CD14-positive monocyte (primary cell): ENCODE data around the gene SUSD1. TPM values are rescaled to one million over a fixed set of nuclear protein-coding genes. Genes with fewer than 3 reads are reported as not detected.

Experiments
- DNase-seq, 3 donors: peaks; one replicate each; pipeline ENCODE4 v3.0.0-alpha.2; 2011 to 2022
- H2AFZ ChIP-seq: 2 replicates; pipeline ENCODE4 v1.6.0; 2012; ENCODE audit warnings: mild to moderate bottlenecking, low read depth, low read length, inconsistent platforms; ENCODE audit not compliant: insufficient read depth, poor library complexity, severe bottlenecking
- H3K27ac ChIP-seq, 2 donors: 1 replicate in 1 of 2; 2 replicates in 1 of 2; pipeline ENCODE4 v1.5.1; 2012 to 2013; ENCODE audit warnings: low read length in 2 of 2, control low read depth in 1 of 2, inconsistent platforms in 1 of 2, low read depth in 1 of 2, mild to moderate bottlenecking in 1 of 2
- H3K27me3 ChIP-seq, 2 donors: one replicate each; pipeline versions ENCODE4 v1.6.0 to v1.6.1; 2011 to 2013; ENCODE audit warnings: low read length in 2 of 2; ENCODE audit not compliant: control insufficient read depth in 2 of 2, insufficient read depth in 2 of 2
- H3K36me3 ChIP-seq, 2 donors: replicated peaks in 1 of 2; 1 replicate in 1 of 2; 2 replicates in 1 of 2; pipeline versions ENCODE4 v1.5.1 to v1.6.1; 2012 to 2013; ENCODE audit warnings: low read length in 2 of 2, control low read depth in 1 of 2, inconsistent platforms in 1 of 2, mild to moderate bottlenecking in 1 of 2; ENCODE audit not compliant: insufficient read depth in 2 of 2, control insufficient read depth in 1 of 2
- H3K4me1 ChIP-seq, 2 donors: 1 replicate in 1 of 2; 2 replicates in 1 of 2; pipeline versions ENCODE4 v1.5.1 to v1.6.1; 2012 to 2013; ENCODE audit warnings: low read length in 2 of 2, control low read depth in 1 of 2, inconsistent platforms in 1 of 2, mild to moderate bottlenecking in 1 of 2, moderate library complexity in 1 of 2; ENCODE audit not compliant: insufficient read depth in 2 of 2, control insufficient read depth in 1 of 2
- H3K4me2 ChIP-seq: replicated peaks from 2 replicates; pipeline ENCODE3; 2012; ENCODE audit warnings: low read length, moderate library complexity, mild to moderate bottlenecking; ENCODE audit not compliant: poor library complexity, severe bottlenecking; ENCODE audit errors: extremely low read depth
- H3K4me3 ChIP-seq, 3 experiments: fragments of 200-600 bp in 1 of 3; sonication (generic) in 1 of 3; replicated peaks in 1 of 3; 1 replicate in 2 of 3; 2 replicates in 1 of 3; pipeline ENCODE4 v1.5.1; 2011 to 2013; ENCODE audit warnings: low read length in 3 of 3, mild to moderate bottlenecking in 3 of 3, control low read depth in 2 of 3, low read depth in 2 of 3, inconsistent platforms in 1 of 3, moderate library complexity in 1 of 3
- H3K79me2 ChIP-seq: 2 replicates; pipeline ENCODE4 v1.6.0; 2012; ENCODE audit warnings: mild to moderate bottlenecking, control low read depth, inconsistent platforms, low read length, moderate library complexity; ENCODE audit not compliant: insufficient read depth
- H3K9ac ChIP-seq: 2 replicates; pipeline ENCODE4 v1.6.0; 2017; ENCODE audit warnings: low read length, mild to moderate bottlenecking; ENCODE audit not compliant: insufficient read depth, poor library complexity, severe bottlenecking
- H3K9me3 ChIP-seq, 2 donors: replicated peaks in 1 of 2; 1 replicate in 1 of 2; 2 replicates in 1 of 2; pipeline versions ENCODE4 v1.5.1 to v1.6.1; 2012 to 2013; ENCODE audit warnings: low read length in 2 of 2, control low read depth in 1 of 2; ENCODE audit not compliant: control insufficient read depth in 1 of 2, insufficient read depth in 1 of 2
- H4K20me1 ChIP-seq: 2 replicates; pipeline ENCODE4 v1.6.0; 2012; ENCODE audit warnings: mild to moderate bottlenecking, low read length, control low read depth, moderate library complexity; ENCODE audit not compliant: insufficient read depth
- H3K27ac Mint-ChIP-seq, 7 donors: one replicate each; pipeline ENCODE4 v1.8.0; 2020; ENCODE audit warnings: mild to moderate bottlenecking in 7 of 7, mixed read lengths in 7 of 7, moderate library complexity in 6 of 7, inconsistent platforms in 2 of 7
- H3K27me3 Mint-ChIP-seq, 3 donors: one replicate each; pipeline ENCODE4 v1.8.0; 2021 to 2022; ENCODE audit warnings: low read depth in 3 of 3, mild to moderate bottlenecking in 3 of 3, mixed read lengths in 3 of 3, moderate library complexity in 3 of 3, inconsistent platforms in 1 of 3
- H3K36me3 Mint-ChIP-seq, 2 donors: one replicate each; pipeline ENCODE4 v1.8.0; 2020; ENCODE audit warnings: mixed read lengths in 2 of 2, inconsistent platforms in 1 of 2, mild to moderate bottlenecking in 1 of 2
- H3K4me1 Mint-ChIP-seq: one replicate; pipeline ENCODE4 v1.8.0; 2020; ENCODE audit warnings: mild to moderate bottlenecking, mixed read lengths
- H3K4me3 Mint-ChIP-seq, 2 donors: one replicate each; pipeline ENCODE4 v1.8.0; 2020; ENCODE audit warnings: mild to moderate bottlenecking in 2 of 2, mixed read lengths in 2 of 2, moderate library complexity in 1 of 2
- H3K9me3 Mint-ChIP-seq, 7 donors: one replicate each; pipeline ENCODE4 v1.8.0; 2020 to 2022; ENCODE audit warnings: mixed read lengths in 7 of 7, mild to moderate bottlenecking in 6 of 7, moderate library complexity in 6 of 7, inconsistent platforms in 2 of 7
- CTCF ChIP-seq: fragments of 200-600 bp; IDR thresholded peaks from one replicate; pipeline ENCODE4 v1.8.0; 2022; ENCODE audit warnings: antibody characterized with exemption, mild to moderate bottlenecking
- WGBS: methylation state at CpG from one replicate; pipeline ENCODE4 v1.1.5; 2013; ENCODE audit warnings: missing lambda C conversion rate; ENCODE audit not compliant: insufficient coverage; 5-methylcytosine and 5-hydroxymethylcytosine counted together
- intact Hi-C, 2 donors: fragments of 100-400 bp; cut with micrococcal nuclease; formaldehyde crosslinking; loops; one replicate each; pipeline versions ENCODE4 v1.15.0 to v1.15.1; 2023
- polyA plus RNA-seq, 3 donors: library from polyadenylated mRNA; depleted of rRNA in 1 of 3; unstranded in 2 of 3; stranded (reverse) in 1 of 3; fragments of 300-500 nt in 2 of 3; fragments of >200 nt in 1 of 3; fragmentation: Illumina TruSeq in 2 of 3; gene quantifications; 1 replicate in 2 of 3; 2 replicates in 1 of 3; pipeline ENCODE4 v1.2.3, GENCODE V29; 2012 to 2021

The SUSD1 gene
- polyA plus RNA-seq, 3 donors = 29.1 to 42.3 (median 30.9) TPM

GRCh38 chr9:112005939-112006338 is 169.2 kb downstream of the SUSD1 start:
- Histone ChIP-seq H3K27ac (no peak overlapping the region), H3K36me3 (no peaks in the 10 kb centered on the region), H3K4me1 (peaks cover 16 to 27% of the 10 kb centered on the region in 2 donors), H3K4me3 (no peak overlapping the region), H3K9ac (no peak overlapping the region), H2AFZ (no peak overlapping the region), H3K27me3 (no peaks in the 10 kb centered on the region), H3K4me2 (no peak overlapping the region), H4K20me1 (no peaks in the 10 kb centered on the region), H3K9me3 (no peaks in the 10 kb centered on the region), H3K79me2 (no peaks in the 10 kb centered on the region)
- Mint-ChIP-seq H3K36me3 (no peaks in the 10 kb centered on the region), H3K27ac (peak overlapping the region in 1 of 7 donors; percentile 69), H3K9me3 (peaks cover 0 to 1% (median 0%) of the 10 kb centered on the region in 7 donors), H3K4me3 (no peak overlapping the region), H3K27me3 (peaks cover 0 to 8% (median 4%) of the 10 kb centered on the region in 3 donors), H3K4me1 (peaks cover 34% of the 10 kb centered on the region)
- no peak for TF ChIP-seq CTCF
- 100% methylated on average over 2 of the region's 8 CpGs for WGBS
- intact Hi-C loops = no loop called here
- DNase-seq = peak in 2 of 3 donors; percentile 8 to 29

- Histone ChIP-seq H4K20me1 (no peaks in the 10 kb centered on the region), H3K9ac (no peak overlapping the region), H3K36me3 (no peaks in the 10 kb centered on the region), H3K4me1 (peaks cover 7 to 10% of the 10 kb centered on the region in 2 donors), H3K79me2 (no peaks in the 10 kb centered on the region), H3K9me3 (no peaks in the 10 kb centered on the region), H3K27ac (no peak overlapping the region), H3K4me2 (no peak overlapping the region), H2AFZ (no peak overlapping the region), H3K27me3 (no peaks in the 10 kb centered on the region), H3K4me3 (no peak overlapping the region)
- intact Hi-C loops = no loop called here
- H3K27me3 Mint-ChIP-seq = peaks cover 0 to 6% (median 4%) of the 10 kb centered on the region in 3 donors
- H3K4me1 Mint-ChIP-seq = peaks cover 15% of the 10 kb centered on the region
- H3K27ac Mint-ChIP-seq = no peak overlapping the region
- no peak for TF ChIP-seq CTCF
- WGBS = no CpG with 5 or more reads among the region's 4 CpGs
- H3K9me3 Mint-ChIP-seq = no peaks in the 10 kb centered on the region
- no peak for DNase-seq
- no peaks in the 10 kb centered on the region for H3K36me3 Mint-ChIP-seq
- H3K4me3 Mint-ChIP-seq = no peak overlapping the region
Observed at GRCh38 chr9:112003538-112003937, 171.6 kb downstream of the SUSD1 start.
